HepG2 (cell line): Measurements from ENCODE around the gene CCDC126. TPM values are rescaled to one million over a fixed set of nuclear protein-coding genes. Genes with fewer than 3 reads are reported as not detected.

ENCODE experiments used
- ATAC-seq: fragments of 200-7000 bp; cut with Tn5 transposase; 3 replicates; pipeline ENCODE4 v1.9.1; 2020; ENCODE audit warnings: mild to moderate bottlenecking, moderate library complexity
- Bru-seq: library from RNA; stranded (reverse); fragments of 400-500 nt; gene quantifications from one replicate; lab custom pipeline; 2021; lab: Mats Ljungman, UMichigan
- BruChase-seq, 2 experiments: library from RNA; stranded (reverse); fragments of 400-500 nt; gene quantifications; one replicate each; lab custom pipeline; 2021; lab: Mats Ljungman, UMichigan
- BruUV-seq: library from RNA; stranded (reverse); fragments of 400-500 nt; replicated peaks from 2 replicates; lab custom pipeline; 2021; lab: Mats Ljungman, UMichigan
- CTCF ChIA-PET: fragments of 300-600 bp; formaldehyde crosslinking; extraction: SDS; loops from one replicate; lab custom pipeline; 2021; ENCODE audit warnings: low total read pairs, inconsistent platforms, low intra/inter-chr PET ratio; lab: Yijun Ruan, JAX
- POLR2A ChIA-PET: fragments of 350-600 bp; sonication (Branson Sonifier 250); formaldehyde crosslinking; loops from one replicate; lab custom pipeline; 2020; ENCODE audit warnings: antibody characterized with exemption, inconsistent platforms; lab: Yijun Ruan, JAX
- DNase-seq: peaks from one replicate; pipeline ENCODE4 v3.0.0-alpha.2; 2015; ENCODE audit warnings: low spot score
- FAIRE-seq: peaks from 3 replicates; lab custom pipeline; 2011; peaks lifted over from hg19 to GRCh38; lab: Jason Lieb, UNC
- H2AFZ ChIP-seq: one replicate; pipeline ENCODE4 v1.6.1; 2011; ENCODE audit warnings: low read length, inconsistent platforms
- H3K27ac ChIP-seq: fragments of 300-600 bp; 3 replicates; pipeline ENCODE4 v1.8.0; 2011; ENCODE audit warnings: mixed run types, mild to moderate bottlenecking, mixed read lengths, low read length, inconsistent platforms; ENCODE audit not compliant: insufficient read depth; ENCODE audit errors: extremely low read length
- H3K27me3 ChIP-seq, 2 experiments: fragments of 200-600 bp in 1 of 2; 2 replicates in 1 of 2; 3 replicates in 1 of 2; pipeline versions ENCODE4 v1.6.0 to v1.8.0; 2011; ENCODE audit warnings: low read length in 2 of 2, mild to moderate bottlenecking in 2 of 2, moderate library complexity in 2 of 2, inconsistent platforms in 1 of 2; ENCODE audit not compliant: insufficient read depth in 2 of 2, control insufficient read depth in 1 of 2
- H3K36me3 ChIP-seq, 2 experiments: fragments of 200-600 bp in 1 of 2; replicated peaks in 1 of 2; 2 replicates in 1 of 2; 3 replicates in 1 of 2; pipeline versions ENCODE4 v1.5.1 to v1.8.0; 2011; ENCODE audit warnings: low read length in 2 of 2, inconsistent platforms in 1 of 2; ENCODE audit not compliant: insufficient read depth in 2 of 2, control insufficient read depth in 1 of 2
- H3K4me1 ChIP-seq: 2 replicates; pipeline ENCODE4 v1.5.1; 2012; ENCODE audit warnings: low read length, inconsistent platforms; ENCODE audit not compliant: insufficient read depth
- H3K4me2 ChIP-seq: 2 replicates; pipeline ENCODE4 v1.6.0; 2011; ENCODE audit warnings: low read depth, low read length, inconsistent platforms
- H3K4me3 ChIP-seq, 3 experiments: fragments of 200-600 bp in 1 of 3; sonication (generic), shearing (Covaris generic) in 1 of 3; replicated peaks in 1 of 3; 2 replicates each; pipeline ENCODE4 v1.5.1; 2011 to 2016; ENCODE audit warnings: low read length in 3 of 3, inconsistent platforms in 2 of 3, low read depth in 2 of 3, mild to moderate bottlenecking in 2 of 3, control low read depth in 1 of 3, mixed read lengths in 1 of 3; ENCODE audit not compliant: insufficient read depth in 1 of 3
- H3K79me2 ChIP-seq: one replicate; pipeline ENCODE4 v1.6.1; 2011; ENCODE audit warnings: low read length, inconsistent platforms; ENCODE audit not compliant: insufficient read depth
- H3K9ac ChIP-seq: 2 replicates; pipeline ENCODE4 v1.6.0; 2011; ENCODE audit warnings: mild to moderate bottlenecking, low read depth, low read length, inconsistent platforms; ENCODE audit not compliant: insufficient read depth
- H3K9me3 ChIP-seq: 2 replicates; pipeline ENCODE4 v1.5.1; 2012; ENCODE audit warnings: mild to moderate bottlenecking, low read length
- H4K20me1 ChIP-seq: 2 replicates; pipeline ENCODE4 v1.6.0; 2011; ENCODE audit warnings: inconsistent platforms, mild to moderate bottlenecking, low read length, moderate library complexity; ENCODE audit not compliant: insufficient read depth
- MBNL3 ChIP-seq: fragments of 250-450 bp; sonication (Bioruptor Pico); conservative IDR thresholded peaks from 2 replicates; pipeline ENCODE4 v1.8.0; 2022; ENCODE audit warnings: mild to moderate bottlenecking, inconsistent platforms
- MED13 ChIP-seq: sonication (generic); formaldehyde crosslinking; IDR thresholded peaks from 2 replicates; pipeline ENCODE4 v1.5.0; 2020; ENCODE audit warnings: missing genetic modification reagents
- NFATC3 ChIP-seq: sonication (generic); formaldehyde crosslinking; IDR thresholded peaks from 2 replicates; pipeline ENCODE4 v1.5.1; 2020; ENCODE audit warnings: mild to moderate bottlenecking, missing genetic modification reagents
- RNF219 ChIP-seq: sonication (generic); formaldehyde crosslinking; IDR thresholded peaks from 2 replicates; pipeline ENCODE4 v1.5.0; 2020; ENCODE audit warnings: mild to moderate bottlenecking, missing genetic modification reagents
- XRCC5 ChIP-seq: fragments of 200-400 bp; formaldehyde crosslinking; optimal IDR thresholded peaks from 2 replicates; pipeline ENCODE3; 2017; ENCODE audit warnings: mild to moderate bottlenecking, low read length
- ZNF138 ChIP-seq: sonication (generic); formaldehyde crosslinking; IDR thresholded peaks from 2 replicates; pipeline ENCODE4 v1.5.0; 2020; ENCODE audit warnings: mild to moderate bottlenecking, low read depth, missing genetic modification reagents
- ZNF737 ChIP-seq: sonication (generic); formaldehyde crosslinking; IDR thresholded peaks from 2 replicates; pipeline ENCODE4 v1.5.0; 2020; ENCODE audit warnings: missing genetic modification reagents, mild to moderate bottlenecking, borderline replicate concordance
- WGBS: methylation state at CpG from one replicate; pipeline ENCODE4 v1.1.6; 2017; ENCODE audit warnings: low lambda C conversion rate; 5-methylcytosine and 5-hydroxymethylcytosine counted together
- in situ Hi-C: cut with HindIII; loops from 2 replicates; pipeline ENCODE4 v1.10.0; 2017; ENCODE audit warnings: low pct_unique_long_range_greater_than_20kb; ENCODE audit not compliant: extremely low pct_ligation_motif_present
- intact Hi-C: fragments of 100-400 bp; cut with micrococcal nuclease; formaldehyde crosslinking; loops from one replicate; pipeline ENCODE4 v1.10.0; 2022; ENCODE audit not compliant: unreplicated experiment
- long read RNA-seq, 2 experiments: library from RNA in 1 of 2; library from polyadenylated mRNA in 1 of 2; stranded (forward) in 1 of 2; unstranded in 1 of 2; transcript quantifications; one replicate each; pipeline ENCODE4 v2.0.0, GENCODE V29; 2019 to 2022
- polyA minus RNA-seq, 3 experiments: library from RNA; depleted of rRNA, polyadenylated mRNA; stranded (reverse); fragments of >200 nt; gene quantifications; 2 replicates each; pipeline ENCODE4 v1.2.3, GENCODE V29; 2011; ENCODE audit warnings: low replicate concordance in 1 of 3
- polyA plus RNA-seq, 8 experiments: library from polyadenylated mRNA; depleted of rRNA in 3 of 8; stranded (reverse) in 7 of 8; unstranded in 1 of 8; fragments of >200 nt; fragmentation: Illumina TruSeq in 4 of 8; extraction: Trizol in 4 of 8; gene quantifications; 2 replicates each; pipeline versions ENCODE4 v1.2.1 to v1.2.3, GENCODE V29; 2011 to 2016; ENCODE audit warnings: low read depth in 4 of 8, missing spikeins in 1 of 8, mixed read lengths in 1 of 8; ENCODE audit not compliant: insufficient read depth in 1 of 8
- total RNA-seq, 5 experiments: library from RNA; depleted of rRNA; stranded (reverse); fragments of >200 nt; fragmentation: Illumina TruSeq; extraction: Trizol; gene quantifications; 2 replicates each; pipeline ENCODE4 v1.2.3, GENCODE V29; 2016; ENCODE audit warnings: low read depth in 1 of 5
- TF ChIP-seq, protein P1 (sequence below), 2 experiments: sonication (generic) in 1 of 2; formaldehyde crosslinking in 1 of 2; IDR thresholded peaks; 2 replicates each; pipeline versions ENCODE4 v1.5.1 to v1.6.1; 2011 to 2020; ENCODE audit warnings: borderline replicate concordance in 1 of 2, low read depth in 1 of 2, low read length in 1 of 2, mild to moderate bottlenecking in 1 of 2, missing genetic modification reagents in 1 of 2, moderate library complexity in 1 of 2
- TF ChIP-seq, protein P2 (sequence below): fragments of 450-650 bp; IDR thresholded peaks from 2 replicates; pipeline ENCODE4 v1.6.1; 2016

CCDC126 gene
- total RNA-seq (2016; rRNA removed; fragmentation: Illumina TruSeq; extraction: Trizol) (8.7 and 9.3 TPM in 2 replicates), polyA plus RNA-seq (2011; rRNA removed) (3.5 and 3.9 TPM in 2 replicates), polyA minus RNA-seq (2011; rRNA and poly(A)+ RNA removed; ENCODE audit: low replicate concordance) (1.4 and 3.6 TPM in 2 replicates), Bru-seq, nascent RNA (percentile 59 among the genes with signal in this experiment), BruChase-seq, experiment 1, labeled RNA remaining after a 6-hour chase (percentile 74 among the genes with signal in this experiment), BruChase-seq, experiment 2, labeled RNA remaining after a 2-hour chase (percentile 65 among the genes with signal in this experiment)
- 18.2 and 18.4 TPM in 2 replicates for total RNA-seq (2016; cell fraction: cytosol; rRNA removed; fragmentation: Illumina TruSeq; extraction: Trizol; ENCODE audit: low read depth)
- total RNA-seq (2016; cell fraction: insoluble cytoplasmic fraction; rRNA removed; fragmentation: Illumina TruSeq; extraction: Trizol): 9.4 and 9.5 TPM in 2 replicates
- 8.0 and 8.8 TPM in 2 replicates for total RNA-seq (2016; cell fraction: membrane; rRNA removed; fragmentation: Illumina TruSeq; extraction: Trizol)
- 5.1 and 11.0 TPM in 2 replicates for total RNA-seq (2016; cell fraction: nucleus; rRNA removed; fragmentation: Illumina TruSeq; extraction: Trizol)
- polyA plus RNA-seq (2011; cell fraction: cytosol; rRNA removed): 1.6 and 2.4 TPM in 2 replicates
- 1.1 and 2.8 TPM in 2 replicates for polyA plus RNA-seq (2011; cell fraction: nucleus; rRNA removed)
- 5.7 and 5.8 TPM in 2 replicates for polyA plus RNA-seq (2012)
- 1.6 and 2.4 TPM in 2 replicates for polyA plus RNA-seq (2016; cell fraction: cytosol; fragmentation: Illumina TruSeq; extraction: Trizol; ENCODE audit: low read depth)
- polyA plus RNA-seq (2016; cell fraction: insoluble cytoplasmic fraction; fragmentation: Illumina TruSeq; extraction: Trizol; ENCODE audit: low read depth): 6.6 and 8.6 TPM in 2 replicates
- 3.7 and 4.1 TPM in 2 replicates for polyA plus RNA-seq (2016; cell fraction: membrane; fragmentation: Illumina TruSeq; extraction: Trizol; ENCODE audit: low read depth)
- polyA plus RNA-seq (2016; cell fraction: nucleus; fragmentation: Illumina TruSeq; extraction: Trizol; ENCODE audit: insufficient read depth, low read depth): 13.3 and 14.1 TPM in 2 replicates
- polyA minus RNA-seq (2011; cell fraction: cytosol; rRNA and poly(A)+ RNA removed): 4.7 and 7.3 TPM in 2 replicates
- 7.9 and 8.1 TPM in 2 replicates for polyA minus RNA-seq (2011; cell fraction: nucleus; rRNA and poly(A)+ RNA removed)
- long read RNA-seq, experiment 1, transcript CCDC126-201 (4 exons, 2,473 nt): major isoform, 6 of 10 reads
- long read RNA-seq, experiment 1, partial matches to known transcripts: 1 of 10 reads
- long read RNA-seq, experiment 1, other reads (novel, unspliced or antisense): 1 of 10 reads
- long read RNA-seq, experiment 2, partial matches to known transcripts: 0 of 7 reads
- long read RNA-seq, experiment 2, other reads (novel, unspliced or antisense): 6 of 7 reads

- peak; percentile 32 for FAIRE-seq
- Histone ChIP-seq H3K9me3 (no peaks in the 10 kb centered on the region), H3K9ac (peak within 1 kb of the TSS; percentile 74), H3K27ac (peak within 1 kb of the TSS; percentile 94), H3K79me2 (peaks cover 7% of the 10 kb centered on the region), H2AFZ (peak within 1 kb of the TSS; percentile 96), H3K4me2 (peak within 1 kb of the TSS; percentile 89), H3K4me1 (peaks cover 35% of the 10 kb centered on the region), H3K36me3 (no peaks in the 10 kb centered on the region), H3K27me3 (no peaks in the 10 kb centered on the region), H3K4me3 (peak within 1 kb of the TSS; percentile 80 to 83 (median 83)), H4K20me1 (no peaks in the 10 kb centered on the region)
- TSS peak; percentile 53 for BruUV-seq
- WGBS: 10% methylated on average over 22 of the region's 99 CpGs
- in situ Hi-C loops (no loop called here), intact Hi-C loops (no loop called here)
- peak; percentile 83 for DNase-seq
- CTCF ChIA-PET: no interaction called here
- peak; percentile 94 for ATAC-seq
- POLR2A ChIA-PET: interaction anchor here (1.0 to 1.4 kb wide), 3 partner anchors 10 to 304 kb away, joined by 3 to 5 read pairs (median 3); no protein-coding TSS in a partner anchor
- no peak for TF ChIP-seq MBNL3 (CRISPR knock-in tag)
- TF ChIP-seq ZNF737 (CRISPR knock-in tag): no peak
- TF ChIP-seq, protein P1, sequence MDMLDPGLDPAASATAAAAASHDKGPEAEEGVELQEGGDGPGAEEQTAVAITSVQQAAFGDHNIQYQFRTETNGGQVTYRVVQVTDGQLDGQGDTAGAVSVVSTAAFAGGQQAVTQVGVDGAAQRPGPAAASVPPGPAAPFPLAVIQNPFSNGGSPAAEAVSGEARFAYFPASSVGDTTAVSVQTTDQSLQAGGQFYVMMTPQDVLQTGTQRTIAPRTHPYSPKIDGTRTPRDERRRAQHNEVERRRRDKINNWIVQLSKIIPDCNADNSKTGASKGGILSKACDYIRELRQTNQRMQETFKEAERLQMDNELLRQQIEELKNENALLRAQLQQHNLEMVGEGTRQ (IDR thresholded peaks at IDR 0.05; ENCODE audit: low read depth, low read length): 0 out of 2 replicates have a peak, but pooled peaks have one; percentile 40
- TF ChIP-seq, protein P1 (CRISPR knock-in tag; IDR thresholded peaks at IDR 0.05; ENCODE audit: borderline replicate concordance): peak; percentile 79; the same call in 1 of the 2 replicates
- TF ChIP-seq XRCC5: peak; percentile 40
- TF ChIP-seq ZNF138 (CRISPR knock-in tag): no peak
- peak; percentile 69; the same call in 1 of the 2 replicates for TF ChIP-seq NFATC3
- TF ChIP-seq, protein P2, sequence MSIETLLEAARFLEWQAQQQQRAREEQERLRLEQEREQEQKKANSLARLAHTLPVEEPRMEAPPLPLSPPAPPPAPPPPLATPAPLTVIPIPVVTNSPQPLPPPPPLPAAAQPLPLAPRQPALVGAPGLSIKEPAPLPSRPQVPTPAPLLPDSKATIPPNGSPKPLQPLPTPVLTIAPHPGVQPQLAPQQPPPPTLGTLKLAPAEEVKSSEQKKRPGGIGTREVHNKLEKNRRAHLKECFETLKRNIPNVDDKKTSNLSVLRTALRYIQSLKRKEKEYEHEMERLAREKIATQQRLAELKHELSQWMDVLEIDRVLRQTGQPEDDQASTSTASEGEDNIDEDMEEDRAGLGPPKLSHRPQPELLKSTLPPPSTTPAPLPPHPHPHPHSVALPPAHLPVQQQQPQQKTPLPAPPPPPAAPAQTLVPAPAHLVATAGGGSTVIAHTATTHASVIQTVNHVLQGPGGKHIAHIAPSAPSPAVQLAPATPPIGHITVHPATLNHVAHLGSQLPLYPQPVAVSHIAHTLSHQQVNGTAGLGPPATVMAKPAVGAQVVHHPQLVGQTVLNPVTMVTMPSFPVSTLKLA: 0 out of 2 replicates have a peak, but pooled peaks have one; percentile 16
- TF ChIP-seq RNF219 (CRISPR knock-in tag): no peak
- no peak for TF ChIP-seq MED13
Observed at GRCh38 chr7:23597094-23598091, at the start of gene CCDC126. TSS of gene CCDC126 (plus strand) at chr7:23597382. CDS start at chr7:23611316, 13,934 bp downstream.
